ENCODE results near the gene JAKMIP1.

The JAKMIP1 gene

GRCh38 chr4:6153874-6154273, 46.5 kb downstream of the JAKMIP1 start:
- Histone ChIP-seq H3K4me2 (ENCODE audit: low read depth, low read length) (no peak overlapping the region), H3K4me1 (ENCODE audit: low read length) (peaks cover 18% of the 10 kb centered on the region), H3K79me2 (ENCODE audit: low read length) (peaks cover 13% of the 10 kb centered on the region), H3K27me3 (replicated peaks; ENCODE audit: insufficient read depth, low read length) (no peaks in the 10 kb centered on the region), H3K36me3 (replicated peaks; ENCODE audit: insufficient read depth, low read length) (no peaks in the 10 kb centered on the region), H3K4me3 (ENCODE audit: low read length) (no peak overlapping the region), H3K9ac (ENCODE audit: low read length) (no peak overlapping the region), H3K9me3 (replicated peaks; ENCODE audit: insufficient read depth, low read length) (no peaks in the 10 kb centered on the region), H3K9me2 (replicated peaks; ENCODE audit: insufficient read depth, low read length) (no peaks in the 10 kb centered on the region), H4K20me1 (ENCODE audit: insufficient read depth, low read length) (no peaks in the 10 kb centered on the region), H3K27ac (ENCODE audit: low read length) (no peak overlapping the region), H3F3A (ENCODE audit: insufficient read depth, low read length) (peaks cover 25% of the 10 kb centered on the region), H2AFZ (ENCODE audit: low read length) (no peak overlapping the region)
- TF ChIP-seq EZH2 (optimal IDR thresholded peaks at IDR 0.05; ENCODE audit: low read depth, low read length): no peak
- no peak for TF ChIP-seq EZH2phosphoT487 (IDR thresholded peaks at IDR 0.05; ENCODE audit: low read length)
- no peak for TF ChIP-seq CTCF (IDR thresholded peaks at IDR 0.05; ENCODE audit: low read length)
- no peak for DNase-seq

- Histone ChIP-seq H3K9me3 (replicated peaks; ENCODE audit: insufficient read depth, low read length) (no peaks in the 10 kb centered on the region), H3K4me3 (ENCODE audit: low read length) (no peak overlapping the region), H3K9ac (ENCODE audit: low read length) (no peak overlapping the region), H3K79me2 (ENCODE audit: low read length) (peaks cover 21% of the 10 kb centered on the region), H3F3A (ENCODE audit: insufficient read depth, low read length) (peaks cover 32% of the 10 kb centered on the region), H3K4me2 (ENCODE audit: low read depth, low read length) (no peak overlapping the region), H4K20me1 (ENCODE audit: insufficient read depth, low read length) (no peaks in the 10 kb centered on the region), H3K27me3 (replicated peaks; ENCODE audit: insufficient read depth, low read length) (no peaks in the 10 kb centered on the region), H3K4me1 (ENCODE audit: low read length) (peaks cover 24% of the 10 kb centered on the region), H2AFZ (ENCODE audit: low read length) (no peak overlapping the region), H3K36me3 (replicated peaks; ENCODE audit: insufficient read depth, low read length) (no peaks in the 10 kb centered on the region), H3K27ac (ENCODE audit: low read length) (no peak overlapping the region), H3K9me2 (replicated peaks; ENCODE audit: insufficient read depth, low read length) (no peaks in the 10 kb centered on the region)
- no peak for TF ChIP-seq EZH2phosphoT487 (IDR thresholded peaks at IDR 0.05; ENCODE audit: low read length)
- TF ChIP-seq EZH2 (optimal IDR thresholded peaks at IDR 0.05; ENCODE audit: low read depth, low read length): no peak
- TF ChIP-seq CTCF (IDR thresholded peaks at IDR 0.05; ENCODE audit: low read length): no peak
- DNase-seq: no peak
Measured at GRCh38 chr4:6152869-6153705, 47.3 kb downstream of the JAKMIP1 start.

- Histone ChIP-seq H3K4me3 (ENCODE audit: low read length) (peak overlapping the region; percentile 69), H2AFZ (ENCODE audit: low read length) (peak overlapping the region; percentile 41), H4K20me1 (ENCODE audit: insufficient read depth, low read length) (no peaks in the 10 kb centered on the region), H3K36me3 (replicated peaks; ENCODE audit: insufficient read depth, low read length) (no peaks in the 10 kb centered on the region), H3K4me2 (ENCODE audit: low read depth, low read length) (peak overlapping the region; percentile 94), H3K27ac (ENCODE audit: low read length) (peak overlapping the region; percentile 96), H3K79me2 (ENCODE audit: low read length) (peaks cover 50% of the 10 kb centered on the region), H3K9ac (ENCODE audit: low read length) (peak overlapping the region; percentile 84), H3K27me3 (replicated peaks; ENCODE audit: insufficient read depth, low read length) (no peaks in the 10 kb centered on the region), H3K9me3 (replicated peaks; ENCODE audit: insufficient read depth, low read length) (no peaks in the 10 kb centered on the region), H3F3A (ENCODE audit: insufficient read depth, low read length) (peaks cover 32% of the 10 kb centered on the region), H3K9me2 (replicated peaks; ENCODE audit: insufficient read depth, low read length) (no peaks in the 10 kb centered on the region), H3K4me1 (ENCODE audit: low read length) (peaks cover 33% of the 10 kb centered on the region)
- no peak for TF ChIP-seq EZH2 (optimal IDR thresholded peaks at IDR 0.05; ENCODE audit: low read depth, low read length)
- TF ChIP-seq EZH2phosphoT487 (IDR thresholded peaks at IDR 0.05; ENCODE audit: low read length): no peak
- TF ChIP-seq CTCF (IDR thresholded peaks at IDR 0.05; ENCODE audit: low read length): peak; percentile 6; the same call in 1 of the 2 replicates
- DNase-seq: peak; percentile 78
Measured at GRCh38 chr4:6150046-6150735, 50.2 kb downstream of the JAKMIP1 start.

Data from MM.1S (cell line).